Natural killer cell (primary cell): ENCODE measurements around the gene SLCO3A1. TPM values are rescaled to one million over a fixed set of nuclear protein-coding genes. Genes with fewer than 3 reads are reported as not detected.

ENCODE experiments used
- ATAC-seq, 3 donors: fragments of 150-1000 bp in 2 of 3; fragments of 200-7000 bp in 1 of 3; cut with Tn5 transposase; 1 replicate in 1 of 3; 2 replicates in 2 of 3; pipeline ENCODE4 v1.10.0; 2021; ENCODE audit warnings: mild to moderate bottlenecking in 2 of 3, moderate library complexity in 2 of 3
- DNase-seq, 2 donors: peaks; one replicate each; pipeline versions ENCODE4 v3.0.0 to v3.0.0-alpha.2; 2013 to 2021; ENCODE audit warnings: mixed read lengths in 1 of 2
- H3K27ac ChIP-seq: one replicate; pipeline ENCODE4 v1.5.1; 2013; ENCODE audit warnings: mild to moderate bottlenecking, low read length
- H3K27me3 ChIP-seq: one replicate; pipeline ENCODE4 v1.6.1; 2013; ENCODE audit warnings: low read length; ENCODE audit not compliant: control insufficient read depth, insufficient read depth
- H3K36me3 ChIP-seq: one replicate; pipeline ENCODE4 v1.6.1; 2013; ENCODE audit warnings: low read length; ENCODE audit not compliant: control insufficient read depth, insufficient read depth
- H3K4me1 ChIP-seq: one replicate; pipeline ENCODE4 v1.6.1; 2013; ENCODE audit warnings: low read length; ENCODE audit not compliant: control insufficient read depth, insufficient read depth
- H3K4me3 ChIP-seq: one replicate; pipeline ENCODE4 v1.5.1; 2013; ENCODE audit warnings: low read length
- H3K9me3 ChIP-seq: one replicate; pipeline ENCODE4 v1.6.1; 2013; ENCODE audit warnings: low read length; ENCODE audit not compliant: control insufficient read depth, insufficient read depth
- H3K27ac Mint-ChIP-seq, 2 donors: one replicate each; pipeline ENCODE4 v1.8.0; 2022; ENCODE audit warnings: mild to moderate bottlenecking in 2 of 2, mixed read lengths in 2 of 2, moderate library complexity in 1 of 2
- H3K27me3 Mint-ChIP-seq, 2 donors: one replicate each; pipeline ENCODE4 v1.8.0; 2022; ENCODE audit warnings: low read depth in 2 of 2, mixed read lengths in 2 of 2
- H3K36me3 Mint-ChIP-seq: one replicate; pipeline ENCODE4 v1.8.0; 2022; ENCODE audit warnings: mixed read lengths
- H3K4me1 Mint-ChIP-seq, 2 donors: one replicate each; pipeline ENCODE4 v1.8.0; 2022; ENCODE audit warnings: mixed read lengths in 2 of 2
- H3K4me3 Mint-ChIP-seq: one replicate; pipeline ENCODE4 v1.8.0; 2022; ENCODE audit warnings: mild to moderate bottlenecking, moderate library complexity, mixed read lengths
- H3K9me3 Mint-ChIP-seq, 2 donors: one replicate each; pipeline ENCODE4 v1.8.0; 2022; ENCODE audit warnings: mixed read lengths in 2 of 2
- CTCF ChIP-seq: fragments of 200-600 bp; IDR thresholded peaks from one replicate; pipeline ENCODE4 v1.8.0; 2022; ENCODE audit warnings: antibody characterized with exemption
- WGBS: methylation state at CpG from one replicate; pipeline ENCODE4 v1.1.7; 2013; ENCODE audit warnings: missing lambda C conversion rate; ENCODE audit not compliant: insufficient coverage; 5-methylcytosine and 5-hydroxymethylcytosine counted together
- intact Hi-C: fragments of 100-400 bp; cut with micrococcal nuclease; formaldehyde crosslinking; loops from one replicate; pipeline ENCODE4 v1.14.2; 2022
- total RNA-seq, 4 donors: library from RNA; stranded (reverse); fragments of 120-200 nt in 1 of 4; gene quantifications; one replicate each; pipeline versions ENCODE4 v1.2.3 to v1.2.4, GENCODE V29; 2013 to 2022

SLCO3A1 gene
- total RNA-seq, 3 donors from 2014 or later (not counting 1 experiment from before 2014, with no cell fraction given), result 48.5 to 73.5 (median 68.8) TPM

DNA sequence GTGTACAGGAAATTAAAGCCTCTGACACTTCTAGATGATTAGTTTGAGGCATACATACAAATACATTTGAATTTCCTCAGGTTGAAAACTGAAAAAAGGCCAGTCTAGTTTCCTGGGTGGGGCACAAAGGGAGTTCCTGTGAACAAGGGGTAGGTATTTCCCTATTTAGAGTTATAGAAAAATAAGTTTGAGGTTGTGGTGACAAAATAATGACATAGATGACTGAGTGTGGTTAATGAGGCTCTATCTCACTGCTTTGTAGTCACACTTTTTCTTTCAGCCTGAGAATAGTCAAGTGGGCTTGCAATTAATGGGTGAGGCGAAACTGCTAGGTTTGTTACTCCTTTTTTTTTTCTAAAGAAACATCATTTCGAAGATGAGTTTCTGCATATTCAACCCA, 4.3 kb downstream of the SLCO3A1 start:
- no peak for TF ChIP-seq CTCF
- Mint-ChIP-seq H3K4me1 (peaks cover 74 to 78% of the 10 kb centered on the region in 2 donors), H3K27ac (peak overlapping the region; percentile 88 to 93), H3K36me3 (no peaks in the 10 kb centered on the region), H3K27me3 (no peaks in the 10 kb centered on the region), H3K4me3 (peak overlapping the region; percentile 89), H3K9me3 (no peaks in the 10 kb centered on the region)
- intact Hi-C loops, result loop anchor here (2.0 to 10.0 kb wide), 5 partner anchors 85 to 1623 kb away; partner anchors contain the start of genes CIB1 and GDPGP1
- no peaks in the 10 kb centered on the region for H3K27me3 ChIP-seq
- peak overlapping the region; percentile 59 for H3K27ac ChIP-seq
- H3K4me1 ChIP-seq, result peaks cover 62% of the 10 kb centered on the region
- no peak overlapping the region for H3K4me3 ChIP-seq
- DNase-seq, result peak in 1 of 2 donors; percentile 88
- WGBS, result 0% methylated on average over 2 of the region's 2 CpGs
- H3K9me3 ChIP-seq, result no peaks in the 10 kb centered on the region
- H3K36me3 ChIP-seq, result peaks cover 2% of the 10 kb centered on the region
- peak; percentile 36 to 67 (median 62) for ATAC-seq

- no peak for ATAC-seq
- Mint-ChIP-seq H3K4me1 (peaks cover 89 to 91% of the 10 kb centered on the region in 2 donors), H3K4me3 (no peak overlapping the region), H3K36me3 (no peaks in the 10 kb centered on the region), H3K9me3 (no peaks in the 10 kb centered on the region), H3K27me3 (no peaks in the 10 kb centered on the region), H3K27ac (no peak overlapping the region)
- Histone ChIP-seq H3K4me3 (no peak overlapping the region), H3K4me1 (peaks cover 69% of the 10 kb centered on the region), H3K36me3 (peaks cover 2% of the 10 kb centered on the region), H3K27me3 (no peaks in the 10 kb centered on the region), H3K27ac (no peak overlapping the region), H3K9me3 (no peaks in the 10 kb centered on the region)
- no peak for DNase-seq
- WGBS, result 94% methylated on average over 7 of the region's 7 CpGs
- intact Hi-C loops, result no loop called here
- no peak for TF ChIP-seq CTCF
Observed at GRCh38 chr15:91860498-91860897, 7.0 kb downstream of the SLCO3A1 start.

- H3K4me1 Mint-ChIP-seq, result peaks cover 89 to 91% of the 10 kb centered on the region in 2 donors
- no peak for TF ChIP-seq CTCF
- ATAC-seq, result no peak
Observed at GRCh38 chr15:91861223-91861622, 7.7 kb downstream of the SLCO3A1 start.

GRCh38 chr15:91862891-91863504, 9.5 kb downstream of the SLCO3A1 start:
- DNase-seq, result no peak
- Mint-ChIP-seq H3K4me1 (peaks cover 88 to 90% of the 10 kb centered on the region in 2 donors), H3K36me3 (no peaks in the 10 kb centered on the region), H3K4me3 (peak overlapping the region; percentile 28), H3K27me3 (no peaks in the 10 kb centered on the region), H3K9me3 (no peaks in the 10 kb centered on the region), H3K27ac (peak overlapping the region in 1 of 2 donors; percentile 61)
- Histone ChIP-seq H3K27me3 (no peaks in the 10 kb centered on the region), H3K36me3 (peaks cover 2% of the 10 kb centered on the region), H3K4me1 (peaks cover 56% of the 10 kb centered on the region), H3K4me3 (no peak overlapping the region), H3K9me3 (no peaks in the 10 kb centered on the region), H3K27ac (no peak overlapping the region)
- peak in 2 of 3 donors; percentile 11 to 36 for ATAC-seq
- TF ChIP-seq CTCF, result no peak
- WGBS, result 48% methylated on average over 5 of the region's 5 CpGs
- intact Hi-C loops, result no loop called here

More at GRCh38 chr15:91861223-91861622, 7.7 kb downstream of the SLCO3A1 start:
- peaks cover 63% of the 10 kb centered on the region for H3K4me1 ChIP-seq
- H3K36me3 Mint-ChIP-seq, result no peaks in the 10 kb centered on the region
- no peak for DNase-seq
- peaks cover 2% of the 10 kb centered on the region for H3K36me3 ChIP-seq
- H3K27ac Mint-ChIP-seq, result no peak overlapping the region
- H3K4me3 ChIP-seq, result no peak overlapping the region
- H3K9me3 Mint-ChIP-seq, result no peaks in the 10 kb centered on the region
- H3K27me3 ChIP-seq, result no peaks in the 10 kb centered on the region
- no peaks in the 10 kb centered on the region for H3K27me3 Mint-ChIP-seq
- no peaks in the 10 kb centered on the region for H3K9me3 ChIP-seq
- intact Hi-C loops, result no loop called here
- H3K4me3 Mint-ChIP-seq, result no peak overlapping the region
- WGBS, result 26% methylated on average over 6 of the region's 6 CpGs
- no peak overlapping the region for H3K27ac ChIP-seq
